Right atrium auricular region (tissue), 2 donors: ENCODE data around the gene PTPN9. TPM values are rescaled to one million over a fixed set of nuclear protein-coding genes. Genes with fewer than 3 reads are reported as not detected.

ENCODE experiments used
- DNase-seq: peaks from one replicate; pipeline ENCODE4 v3.0.0-alpha.2; 2019; ENCODE audit warnings: low spot score
- H3K27ac ChIP-seq, 2 donors: fragments of 200-600 bp; sonication (generic); 1 replicate in 1 of 2; 2 replicates in 1 of 2; pipeline ENCODE4 v1.5.1; 2016 to 2019
- H3K27me3 ChIP-seq, 2 donors: fragments of 200-600 bp; sonication (generic); one replicate each; pipeline versions ENCODE4 v1.5.1 to v1.6.0; 2017 to 2019
- H3K36me3 ChIP-seq: fragments of 200-600 bp; sonication (generic); one replicate; pipeline ENCODE4 v1.5.1; 2016
- H3K4me1 ChIP-seq, 2 donors: fragments of 200-600 bp; sonication (generic); one replicate each; pipeline versions ENCODE4 v1.5.1 to v1.6.0; 2017 to 2019
- H3K4me3 ChIP-seq, 2 donors: fragments of 200-600 bp; sonication (generic); 1 replicate in 1 of 2; 2 replicates in 1 of 2; pipeline ENCODE4 v1.5.1; 2017 to 2019; ENCODE audit warnings: mild to moderate bottlenecking in 1 of 2, moderate library complexity in 1 of 2
- H3K9me3 ChIP-seq, 2 donors: fragments of 200-600 bp; sonication (generic); one replicate each; pipeline ENCODE4 v1.5.1; 2019
- CTCF ChIP-seq, 2 donors: fragments of 200-600 bp; sonication (generic); IDR thresholded peaks; one replicate each; pipeline ENCODE4 v1.5.1; 2019; ENCODE audit warnings: antibody characterized with exemption in 2 of 2
- total RNA-seq, 2 donors: library from RNA; depleted of rRNA; stranded (reverse); fragments of >200 nt; gene quantifications; one replicate each; pipeline ENCODE4 v1.1.0, GENCODE V29; 2016

The PTPN9 gene
- 1 to 10 TPM; 9.6 to 9.9 TPM for total RNA-seq

DNA sequence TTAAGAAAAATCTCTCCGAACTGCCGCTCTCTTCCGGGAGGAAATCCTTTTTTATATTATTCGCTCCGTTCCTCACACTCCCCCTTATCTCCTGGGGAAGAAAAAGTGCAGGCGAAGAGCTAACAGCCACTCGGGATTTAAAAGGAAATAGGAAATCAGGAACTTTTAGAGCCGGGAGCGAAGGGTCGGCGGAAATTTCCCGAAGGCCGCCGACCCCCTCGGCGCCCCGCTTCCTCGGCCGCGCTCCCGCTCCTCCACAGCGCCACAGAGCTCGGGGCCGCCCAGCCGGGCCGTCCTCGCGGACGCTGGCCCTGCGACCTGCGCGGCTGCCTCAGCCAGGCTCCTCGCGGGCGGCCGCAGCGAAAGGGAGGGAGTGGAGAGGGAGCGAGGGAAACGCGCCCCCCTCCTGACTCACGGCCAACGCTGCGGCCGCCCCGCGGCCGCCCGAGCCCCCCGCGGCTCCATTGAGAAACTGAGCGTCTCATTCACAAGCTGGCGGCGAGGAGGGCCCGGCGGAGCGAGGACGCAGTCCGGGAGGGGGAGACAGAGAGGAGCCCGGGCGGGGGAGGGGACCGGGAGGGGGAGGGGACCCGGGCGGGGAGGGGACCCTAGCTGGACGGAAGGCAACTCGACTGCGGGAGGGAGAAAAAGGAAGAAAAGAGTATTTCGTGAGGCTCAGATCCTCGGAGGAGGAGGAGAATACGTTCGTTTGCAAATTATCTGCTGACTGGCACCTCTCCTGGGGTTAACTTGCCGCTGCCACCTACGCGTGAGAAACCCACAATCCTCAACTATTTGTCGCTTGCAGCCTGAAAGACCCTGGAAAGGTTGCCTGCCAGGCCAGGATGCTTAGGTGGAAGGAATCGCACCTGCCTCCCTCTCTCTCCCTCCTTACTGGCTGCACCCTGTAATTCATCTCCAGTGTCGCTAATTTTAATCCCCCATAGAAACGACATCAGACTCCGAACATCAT lies at the start of gene PTPN9:
Gene PTPN9, minus strand, starts transcription at position 368 of the 973 bp plus-strand sequence. CDS start 539 bp downstream, outside the sequence.
- H3K4me1 ChIP-seq, result peaks cover 0 to 22% of the 10 kb centered on the region in 2 donors
- H3K4me3 ChIP-seq, result peak within 1 kb of the TSS; percentile 85 to 95
- H3K36me3 ChIP-seq, result no peaks in the 10 kb centered on the region
- H3K27ac ChIP-seq, result peak within 1 kb of the TSS; percentile 92 to 95
- no peaks in the 10 kb centered on the region for H3K27me3 ChIP-seq
- peak; percentile 83 for DNase-seq
- TF ChIP-seq CTCF (IDR thresholded peaks at IDR 0.05), result peak; percentile 58 to 71
- no peaks in the 10 kb centered on the region for H3K9me3 ChIP-seq

GRCh38 chr15:75625542-75626347 lies 46.6 kb upstream of the PTPN9 start, which contains the start of gene SNUPN:
Gene SNUPN, minus strand, starts transcription at chr15:75625725. Its CDS starts 4,674 bp downstream, at chr15:75621051.
- DNase-seq, result peak; percentile 94
- Histone ChIP-seq H3K4me3 (peak within 1 kb of the TSS; percentile 83), H3K36me3 (no peaks in the 10 kb centered on the region), H3K27me3 (no peaks in the 10 kb centered on the region), H3K9me3 (no peaks in the 10 kb centered on the region), H3K27ac (peak within 1 kb of the TSS; percentile 96), H3K4me1 (peaks cover 0 to 7% of the 10 kb centered on the region in 2 donors)
- TF ChIP-seq CTCF (IDR thresholded peaks at IDR 0.05), result no peak

DNA sequence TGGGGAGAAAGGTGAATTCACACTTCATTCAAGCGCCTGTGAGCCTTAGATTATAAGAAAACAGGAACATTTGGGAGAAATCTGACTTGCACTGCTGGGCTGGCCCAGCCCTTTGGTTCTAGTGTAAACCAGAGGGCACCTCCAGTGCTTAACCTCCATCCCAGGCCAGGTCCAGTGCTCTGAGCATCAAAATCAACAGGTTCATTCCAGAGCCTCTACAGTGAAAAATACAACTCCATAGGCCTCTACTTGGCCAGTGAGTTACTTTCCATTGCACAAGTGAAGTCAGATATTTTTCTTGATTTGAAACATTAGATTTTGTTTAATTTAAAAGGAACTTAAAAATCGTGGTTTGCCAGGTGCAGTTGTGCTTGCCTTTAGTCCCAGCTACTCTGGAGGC lies 43.4 kb upstream of the PTPN9 start:
- Histone ChIP-seq H3K36me3 (peaks cover 20% of the 10 kb centered on the region), H3K27ac (no peak overlapping the region), H3K9me3 (no peaks in the 10 kb centered on the region), H3K27me3 (no peaks in the 10 kb centered on the region), H3K4me3 (no peak overlapping the region), H3K4me1 (peaks cover 0 to 14% of the 10 kb centered on the region in 2 donors)
- no peak for DNase-seq
- TF ChIP-seq CTCF (IDR thresholded peaks at IDR 0.05), result no peak

DNA sequence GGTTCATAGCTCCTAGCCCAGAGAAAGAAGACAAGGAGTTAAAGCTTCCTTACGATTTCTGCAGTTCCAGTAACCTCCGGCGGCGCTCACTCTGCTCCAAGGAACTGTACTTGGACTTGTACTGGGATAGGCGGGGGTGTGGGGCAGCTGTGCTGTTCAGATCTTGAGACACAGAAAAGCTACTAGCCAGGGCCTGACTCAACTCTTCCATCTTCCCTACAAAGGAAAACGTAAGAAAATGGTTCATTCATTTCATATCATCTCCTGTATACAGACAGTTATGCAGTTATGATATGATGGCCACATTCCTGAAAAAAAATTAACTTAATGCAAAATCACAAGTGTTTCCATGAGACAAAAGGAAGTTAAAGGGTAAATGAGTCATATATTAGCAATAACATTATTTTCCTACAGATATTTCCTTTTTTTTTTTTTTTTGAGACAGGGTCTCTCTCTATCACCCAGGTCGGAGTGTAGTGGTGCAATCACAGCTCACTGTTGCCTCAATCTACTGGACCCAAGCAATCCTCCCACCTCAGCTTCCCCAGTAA lies 41.8 kb upstream of the PTPN9 start:
- H3K4me1 ChIP-seq, result peaks cover 0 to 8% of the 10 kb centered on the region in 2 donors
- H3K4me3 ChIP-seq, result no peak overlapping the region
- DNase-seq, result peak; percentile 93
- H3K36me3 ChIP-seq, result peaks cover 35% of the 10 kb centered on the region
- TF ChIP-seq CTCF (IDR thresholded peaks at IDR 0.05), result no peak
- H3K9me3 ChIP-seq, result no peaks in the 10 kb centered on the region
- no peaks in the 10 kb centered on the region for H3K27me3 ChIP-seq
- H3K27ac ChIP-seq, result peak overlapping the region; percentile 65 to 66

- Histone ChIP-seq H3K4me3 (no peak overlapping the region), H3K27me3 (no peaks in the 10 kb centered on the region), H3K9me3 (no peaks in the 10 kb centered on the region), H3K36me3 (peaks cover 40% of the 10 kb centered on the region), H3K4me1 (peaks cover 0 to 7% of the 10 kb centered on the region in 2 donors), H3K27ac (peak overlapping the region; percentile 65 to 66)
- no peak for DNase-seq
- no peak for TF ChIP-seq CTCF (IDR thresholded peaks at IDR 0.05)
Measured at GRCh38 chr15:75620058-75620820, 41.1 kb upstream of the PTPN9 start.
